OCI-LY1 (cell line): ENCODE measurements around the gene CBLC.
A peak's percentile ranks its signal among the peaks of the same experiment; 100 is the strongest.

Experiments used
- H2AFZ ChIP-seq: fragments of 200-600 bp; sonication (generic), shearing (Covaris generic); 2 replicates; pipeline ENCODE4 v1.6.0; 2014; ENCODE audit warnings: antibody characterized with exemption, mild to moderate bottlenecking, low read length
- H3F3A ChIP-seq: fragments of 200-600 bp; sonication (generic), shearing (Covaris generic); 2 replicates; pipeline ENCODE4 v1.6.0; 2014; ENCODE audit warnings: mild to moderate bottlenecking, antibody characterized with exemption, low read length, moderate library complexity; ENCODE audit not compliant: insufficient read depth
- H3K27ac ChIP-seq: fragments of 200-600 bp; sonication (generic); 2 replicates; pipeline ENCODE4 v1.5.1; 2014; ENCODE audit warnings: low read length, mixed run types, mild to moderate bottlenecking, low read depth; ENCODE audit not compliant: poor library complexity, severe bottlenecking
- H3K27me3 ChIP-seq: fragments of 200-600 bp; sonication (generic); 2 replicates; pipeline ENCODE4 v1.6.0; 2014; ENCODE audit warnings: antibody characterized with exemption, mild to moderate bottlenecking, low read length, moderate library complexity; ENCODE audit not compliant: insufficient read depth
- H3K36me3 ChIP-seq: fragments of 200-600 bp; sonication (generic); 2 replicates; pipeline ENCODE4 v1.6.1; 2014; ENCODE audit warnings: mild to moderate bottlenecking, antibody characterized with exemption, low read length, moderate library complexity, mixed read lengths; ENCODE audit not compliant: insufficient read depth
- H3K4me1 ChIP-seq: fragments of 200-600 bp; sonication (generic); 2 replicates; pipeline ENCODE4 v1.5.1; 2014; ENCODE audit warnings: mild to moderate bottlenecking, low read length, moderate library complexity; ENCODE audit not compliant: insufficient read depth, severe bottlenecking
- H3K4me2 ChIP-seq: fragments of 200-600 bp; sonication (generic), shearing (Covaris generic); 2 replicates; pipeline ENCODE4 v1.6.1; 2014; ENCODE audit warnings: low read length
- H3K4me3 ChIP-seq: fragments of 200-600 bp; sonication (generic); 2 replicates; pipeline ENCODE4 v1.5.1; 2014; ENCODE audit warnings: low read length, low read depth, mild to moderate bottlenecking, mixed read lengths; ENCODE audit not compliant: poor library complexity, severe bottlenecking
- H3K79me2 ChIP-seq: fragments of 200-600 bp; shearing (Covaris generic); 2 replicates; pipeline ENCODE4 v1.6.1; 2016; ENCODE audit warnings: mixed run types, low read length, mixed read lengths; ENCODE audit not compliant: insufficient read depth
- H3K9ac ChIP-seq: fragments of 200-600 bp; sonication (generic), shearing (Covaris generic); 2 replicates; pipeline ENCODE4 v1.6.1; 2014; ENCODE audit warnings: mild to moderate bottlenecking, low read length, mixed read lengths
- H3K9me2 ChIP-seq: fragments of 200-600 bp; sonication (generic), shearing (Covaris generic); 2 replicates; pipeline ENCODE4 v1.6.1; 2014; ENCODE audit warnings: low read depth, mild to moderate bottlenecking, low read length, mixed read lengths
- H3K9me3 ChIP-seq: fragments of 200-600 bp; shearing (Covaris generic); 2 replicates; pipeline ENCODE4 v1.6.1; 2014; ENCODE audit warnings: low read length, mixed read lengths
- H4K20me1 ChIP-seq: fragments of 200-600 bp; sonication (generic), shearing (Covaris generic); 2 replicates; pipeline ENCODE4 v1.6.0; 2016; ENCODE audit warnings: mild to moderate bottlenecking, low read length; ENCODE audit not compliant: insufficient read depth
- CTCF ChIP-seq: fragments of 200-600 bp; sonication (generic), shearing (Covaris generic); IDR thresholded peaks from 2 replicates; pipeline ENCODE4 v1.5.1; 2017; ENCODE audit warnings: mild to moderate bottlenecking, antibody characterized with exemption, low read length, moderate library complexity, mixed read lengths
- EZH2 ChIP-seq: fragments of 200-600 bp; sonication (generic), shearing (Covaris generic); IDR thresholded peaks from 2 replicates; pipeline ENCODE4 v1.8.0; 2017; ENCODE audit warnings: borderline replicate concordance, mixed run types, mild to moderate bottlenecking, antibody characterized with exemption, low read length, moderate library complexity, mixed read lengths

Gene CBLC

GRCh38 chr19:44753932-44754749 is 23.5 kb upstream of the CBLC start:
- Histone ChIP-seq H3K4me3 (peak overlapping the region; percentile 62), H3K36me3 (peaks cover 26% of the 10 kb centered on the region), H3F3A (peaks cover 12% of the 10 kb centered on the region), H3K9me3 (no peaks in the 10 kb centered on the region), H2AFZ (no peak overlapping the region), H3K27me3 (no peaks in the 10 kb centered on the region), H3K79me2 (no peaks in the 10 kb centered on the region), H3K27ac (peak overlapping the region; percentile 95), H3K4me2 (peak overlapping the region; percentile 89), H3K9ac (peak overlapping the region; percentile 71), H3K9me2 (no peaks in the 10 kb centered on the region), H3K4me1 (peaks cover 55% of the 10 kb centered on the region), H4K20me1 (no peaks in the 10 kb centered on the region)
- TF ChIP-seq CTCF (no peak), EZH2 (no peak)

GRCh38 chr19:44754750-44755080 is 23.0 kb upstream of the CBLC start:
- Histone ChIP-seq H2AFZ (no peak overlapping the region), H3K27me3 (no peaks in the 10 kb centered on the region), H3F3A (peaks cover 12% of the 10 kb centered on the region), H3K4me3 (peak overlapping the region; percentile 62), H3K36me3 (peaks cover 31% of the 10 kb centered on the region), H3K9me2 (no peaks in the 10 kb centered on the region), H3K27ac (peak overlapping the region; percentile 95), H3K79me2 (no peaks in the 10 kb centered on the region), H3K9ac (peak overlapping the region; percentile 71; the same call in 1 of the 2 replicates), H3K9me3 (no peaks in the 10 kb centered on the region), H4K20me1 (no peaks in the 10 kb centered on the region), H3K4me1 (peaks cover 50% of the 10 kb centered on the region), H3K4me2 (peak overlapping the region; percentile 89)
- TF ChIP-seq CTCF = no peak

GRCh38 chr19:44755219-44755618 is 22.5 kb upstream of the CBLC start:
- peaks cover 12% of the 10 kb centered on the region for H3F3A ChIP-seq
- no peak overlapping the region for H3K4me3 ChIP-seq
- no peak overlapping the region for H2AFZ ChIP-seq
- peaks cover 45% of the 10 kb centered on the region for H3K4me1 ChIP-seq
- no peak overlapping the region for H3K4me2 ChIP-seq
- H3K36me3 ChIP-seq = peaks cover 35% of the 10 kb centered on the region
- H3K27ac ChIP-seq = peak overlapping the region; percentile 95
- no peak for TF ChIP-seq EZH2
- no peak for TF ChIP-seq CTCF
- no peaks in the 10 kb centered on the region for H3K9me2 ChIP-seq
- H3K9ac ChIP-seq = no peak overlapping the region; the same call in 1 of the 2 replicates
- no peaks in the 10 kb centered on the region for H3K27me3 ChIP-seq
- no peaks in the 10 kb centered on the region for H3K79me2 ChIP-seq
- H4K20me1 ChIP-seq = no peaks in the 10 kb centered on the region
- H3K9me3 ChIP-seq = no peaks in the 10 kb centered on the region
